GM19468 (cell line): Measurements from ENCODE around the gene LNPEP.
"Not testable (repeated sequence)": the region's sequence is repeated elsewhere in the genome, so short reads cannot be mapped to it uniquely, and the experiment has no call there.

Experiments
- ATAC-seq: cut with Tn5 transposase; IDR thresholded peaks from one replicate; pipeline ENCODE4 v1.9.1; 2021; ENCODE audit warnings: mild to moderate bottlenecking, moderate library complexity, moderate number of reproducible peaks; ENCODE audit not compliant: unreplicated experiment; ENCODE audit errors: extremely low read depth

The LNPEP gene

DNA sequence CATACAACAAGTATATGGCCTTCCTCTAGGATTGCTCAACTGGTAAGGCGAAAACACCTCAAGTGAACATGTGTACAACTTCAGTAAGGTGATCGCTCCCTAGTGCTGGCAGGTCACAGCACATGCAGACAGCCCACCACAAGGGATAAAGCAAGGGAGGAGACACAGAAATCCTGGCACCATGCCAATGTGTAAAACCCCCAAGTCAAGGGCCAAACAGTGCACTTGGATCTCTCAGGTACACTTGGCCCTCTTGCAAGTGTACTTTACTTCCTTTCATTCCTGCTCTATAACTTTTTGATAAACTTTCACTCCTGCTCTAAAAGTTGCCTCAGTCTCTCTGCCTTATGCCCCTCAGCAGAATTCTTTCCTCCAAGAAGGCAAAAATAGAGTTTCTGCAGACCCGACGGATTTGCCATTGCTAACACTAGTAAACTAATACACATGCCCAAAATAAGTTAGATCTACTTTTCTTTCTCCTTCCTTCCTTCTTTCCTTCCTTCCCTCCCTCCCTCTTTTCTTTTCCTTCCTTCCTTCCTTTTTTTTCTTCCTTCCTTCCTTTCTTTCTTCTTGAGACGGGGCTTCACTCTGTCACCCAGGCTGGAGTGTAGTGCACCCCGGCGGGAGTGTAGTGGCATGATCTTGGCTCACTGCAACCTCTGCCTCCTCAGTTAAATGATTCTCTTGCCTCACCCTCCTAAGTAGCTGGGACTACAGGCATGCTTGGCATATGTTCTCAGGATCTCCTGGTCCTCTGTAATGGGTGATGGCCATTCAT, 6.8 kb upstream of the LNPEP start:
- ATAC-seq = no peak

DNA sequence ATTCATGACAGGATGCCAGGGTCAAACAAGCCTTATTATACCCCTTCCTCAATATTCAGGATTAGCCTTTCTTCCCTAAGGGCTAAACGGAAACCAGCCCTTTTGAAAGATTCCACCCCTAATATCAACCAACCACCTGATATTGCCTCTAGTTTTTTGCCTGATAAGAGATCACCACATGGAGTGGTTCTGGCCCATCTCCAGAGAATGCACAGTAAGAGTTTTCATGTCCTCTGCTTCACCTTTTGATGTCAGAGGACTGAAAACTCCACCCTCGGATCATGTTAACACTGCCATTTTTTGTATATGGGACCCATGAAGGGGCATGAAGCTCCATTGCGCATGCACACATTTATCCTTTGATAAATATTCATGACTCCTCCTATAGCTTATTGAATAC, 5.8 kb upstream of the LNPEP start:
- no peak for ATAC-seq

DNA sequence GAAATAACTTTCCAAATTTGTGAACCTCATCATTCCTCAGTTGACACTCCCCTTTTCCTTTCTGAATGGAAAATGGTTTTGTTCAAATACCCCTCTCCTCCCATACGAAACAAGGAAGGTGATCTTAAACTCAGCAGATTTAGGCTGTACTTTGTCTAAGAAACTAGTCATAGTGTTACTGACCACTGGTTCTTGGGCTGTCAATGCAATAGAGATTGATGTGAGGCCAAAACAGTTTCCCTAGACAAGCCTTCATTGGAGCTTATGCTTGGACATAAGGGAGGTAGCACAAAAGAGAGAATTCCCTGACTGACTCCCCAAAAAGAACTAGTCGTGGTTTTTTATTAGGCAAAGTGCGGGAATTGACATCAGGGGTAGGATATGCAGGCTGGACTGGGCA, 5.3 kb upstream of the LNPEP start:
- ATAC-seq = no peak

DNA sequence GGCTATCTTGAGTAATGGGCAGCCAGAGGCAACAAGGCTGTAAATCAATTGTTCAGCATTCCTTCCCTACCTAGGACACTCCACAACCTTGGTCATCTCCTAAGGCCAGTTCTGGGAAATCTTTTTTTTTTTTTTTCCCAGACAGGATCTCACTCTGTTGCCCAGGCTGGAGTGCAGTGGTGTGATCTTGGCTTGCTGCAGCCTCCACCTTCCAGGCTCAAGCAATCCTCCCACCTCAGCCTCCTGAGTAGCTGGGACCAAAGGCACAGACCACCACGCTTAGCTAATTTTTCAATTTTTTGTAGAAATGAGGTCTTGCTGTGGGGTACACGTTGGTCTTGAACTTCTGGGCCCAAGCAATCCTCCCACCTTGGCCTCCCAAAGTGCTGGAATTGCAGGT, 4.8 kb upstream of the LNPEP start:
- not testable (repeated sequence) for ATAC-seq

DNA sequence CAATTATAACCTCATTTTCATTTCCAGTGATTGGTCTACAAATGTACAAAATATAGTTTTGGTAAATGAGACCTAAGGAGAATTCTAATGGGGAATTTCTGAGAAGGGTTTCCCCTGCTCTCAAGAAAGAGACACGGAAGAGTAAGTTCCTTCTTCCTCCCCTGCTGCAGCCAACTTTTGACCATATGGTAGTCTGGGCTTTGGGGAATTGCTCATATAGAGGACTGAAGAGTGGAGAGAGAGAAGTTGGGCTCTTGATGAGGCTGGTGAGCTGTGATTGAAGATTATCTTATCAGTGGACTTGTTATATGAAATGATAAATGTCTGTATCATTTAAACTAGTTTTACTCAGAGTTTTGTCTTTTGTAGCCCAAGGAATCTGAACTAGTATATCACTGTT, 4.3 kb upstream of the LNPEP start:
- no peak for ATAC-seq

DNA sequence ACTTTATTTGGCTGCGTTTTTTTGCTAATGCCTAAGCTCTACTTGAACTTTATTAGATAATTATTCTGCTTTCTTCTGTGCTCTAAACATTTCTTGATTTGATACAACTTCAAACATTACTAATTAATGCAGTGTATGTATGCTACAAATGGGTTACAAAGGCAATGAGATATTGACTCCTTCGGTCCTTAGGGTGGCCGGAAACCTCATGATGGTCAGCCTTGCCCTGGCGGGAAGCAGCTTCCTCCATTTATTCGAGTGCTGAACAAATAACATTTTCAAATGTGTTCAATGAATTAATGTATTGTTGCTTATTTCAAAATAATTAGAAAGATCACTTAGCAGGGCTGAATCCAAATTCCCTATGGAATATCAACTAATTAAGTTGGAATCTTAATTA, 3.9 kb upstream of the LNPEP start:
- ATAC-seq = no peak

DNA sequence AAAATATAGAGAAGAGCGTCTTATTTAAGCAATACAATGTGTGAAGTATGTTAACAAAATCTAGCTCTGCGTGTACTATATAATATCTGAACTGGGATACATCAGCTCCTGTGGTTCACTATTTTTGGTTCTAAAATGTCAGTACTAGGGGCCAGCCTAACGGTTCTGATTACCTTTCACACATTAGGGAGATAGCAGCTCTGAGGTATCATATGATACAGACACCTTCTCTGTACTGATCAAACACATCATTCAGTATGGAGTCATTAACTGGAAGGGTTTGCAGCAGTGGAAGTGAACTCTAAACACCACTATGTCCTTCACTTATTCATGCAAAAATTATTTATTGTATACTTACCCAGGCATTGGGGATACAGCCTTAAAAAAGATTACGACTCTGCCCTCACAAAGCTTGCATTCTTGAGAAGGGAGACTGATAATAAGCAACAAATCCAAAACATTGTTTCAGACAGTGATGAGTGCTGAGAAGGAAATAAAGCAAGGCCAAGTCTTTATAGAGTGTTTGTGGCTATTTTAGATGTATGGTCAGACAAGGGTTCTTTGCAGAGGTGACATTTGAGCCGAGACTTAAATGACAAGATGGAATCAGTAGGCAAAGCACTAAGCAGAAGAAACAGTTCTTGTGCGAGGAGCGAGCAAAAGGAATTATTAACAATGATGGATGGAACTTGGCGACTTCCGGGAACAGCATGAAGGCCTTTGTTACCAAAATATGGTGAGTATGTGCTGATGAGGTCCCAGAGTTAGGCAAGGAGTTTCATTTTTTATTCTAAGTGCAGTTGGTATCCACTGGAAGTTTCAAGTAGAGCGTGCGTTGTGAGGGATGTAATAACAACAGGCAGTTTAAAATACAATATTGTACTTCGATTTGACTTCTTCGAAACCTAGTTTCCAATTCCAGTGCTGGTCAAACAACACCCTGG, 1.8 kb upstream of the LNPEP start:
- no peak for ATAC-seq

DNA sequence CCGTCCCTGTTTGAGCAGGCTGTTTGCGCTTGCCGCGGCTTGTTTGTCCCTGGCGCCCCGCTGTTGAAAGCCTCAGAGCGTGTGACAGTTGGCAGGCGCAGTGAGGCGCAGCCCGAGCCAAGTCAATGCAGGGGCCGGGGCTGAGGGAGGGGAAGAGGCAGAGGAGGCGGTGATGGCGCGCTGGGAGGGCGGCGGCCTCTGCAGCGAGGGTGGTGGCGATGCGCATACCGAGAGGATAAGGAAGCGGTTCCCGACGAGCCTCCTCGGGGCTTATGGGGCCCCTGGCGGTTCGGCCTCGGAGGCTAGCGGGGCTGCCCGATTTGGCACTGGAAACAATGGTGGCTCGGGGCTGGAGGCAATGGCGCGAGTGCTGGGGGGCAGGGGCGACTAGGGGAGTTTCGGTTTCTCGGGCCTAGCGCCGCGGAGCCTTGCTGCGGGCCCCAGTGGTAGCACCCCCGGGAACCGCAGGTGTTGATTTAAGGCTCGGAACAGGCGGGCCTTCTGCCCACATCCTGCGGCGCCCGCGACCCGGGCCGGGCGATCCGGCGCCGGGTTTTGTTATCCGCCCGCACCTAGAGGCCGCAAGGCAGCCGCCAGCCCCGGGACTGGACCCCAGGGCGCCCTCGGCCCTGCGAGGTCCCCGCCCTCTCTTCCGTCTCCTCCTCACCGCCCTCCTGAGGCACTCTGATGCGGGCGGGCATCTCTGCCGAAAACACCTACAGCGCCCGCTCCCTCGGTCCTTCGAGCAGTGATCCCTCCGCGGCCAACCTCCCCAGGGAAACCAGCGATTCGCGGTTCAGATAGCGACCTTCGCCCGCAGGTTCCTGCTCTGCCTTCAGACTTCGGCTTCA, 947 bp upstream of the LNPEP start:
- ATAC-seq = peak; percentile 45

DNA sequence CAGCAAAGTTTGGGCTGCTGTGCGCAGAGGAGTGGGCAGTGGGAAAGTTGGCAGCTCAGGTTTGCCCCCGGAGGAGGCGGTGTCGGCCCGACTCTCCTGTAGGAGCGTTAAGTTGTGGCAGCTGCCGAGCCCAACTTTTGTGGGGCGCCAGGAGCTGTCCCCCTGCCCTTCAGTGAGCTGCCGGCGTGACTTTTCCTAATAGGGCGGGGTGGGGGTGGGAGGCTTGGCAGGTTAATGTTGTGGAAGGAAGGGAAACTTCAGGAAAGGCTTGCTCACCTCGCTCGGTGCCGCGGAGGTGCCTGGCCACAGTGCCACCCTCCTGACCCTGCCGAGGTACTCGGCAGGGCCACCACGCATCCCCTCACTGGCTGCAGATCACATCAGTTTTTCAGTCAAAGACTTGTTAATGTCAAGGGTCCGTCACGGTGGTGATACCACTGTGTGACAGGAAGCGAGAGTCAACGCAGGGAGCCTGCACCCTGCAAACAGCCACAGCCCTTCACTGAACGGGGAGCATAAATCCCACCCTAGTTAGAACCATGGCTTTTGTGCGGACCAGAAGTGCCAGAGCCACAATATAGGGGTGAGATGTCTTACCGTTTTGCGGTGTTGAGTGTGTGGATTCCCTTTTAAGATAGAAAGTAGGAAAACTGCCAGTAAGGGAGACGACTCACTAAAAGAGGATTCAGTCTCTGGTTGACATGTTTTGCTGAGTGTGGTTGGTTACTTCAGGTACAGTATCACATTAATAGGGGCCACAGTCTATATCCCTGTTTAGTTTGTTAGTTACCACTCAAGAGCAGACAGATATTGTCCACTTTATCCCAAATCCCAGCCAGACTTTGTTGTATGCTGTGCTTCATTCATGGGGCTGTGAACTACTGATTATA, 796 bp downstream of the LNPEP start:
- peak; percentile 15 for ATAC-seq

DNA sequence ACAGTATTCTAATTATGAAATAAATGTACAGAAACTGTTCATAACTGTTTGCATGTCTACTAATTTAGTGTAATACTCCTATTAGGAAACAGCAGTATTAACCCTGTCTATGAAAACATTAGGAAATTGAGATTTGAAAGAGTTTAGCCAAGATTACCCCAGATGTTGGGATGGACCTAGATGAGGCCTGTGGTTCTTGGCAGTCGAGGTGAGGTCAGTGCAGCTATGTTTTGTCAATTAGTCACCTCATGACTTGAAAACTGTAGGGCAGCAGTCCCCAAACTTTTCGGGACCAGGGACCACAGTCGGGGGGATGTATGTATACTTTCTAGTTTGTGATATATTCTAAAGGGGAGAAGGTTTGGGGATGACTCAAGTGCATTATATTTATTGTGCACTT, 4.7 kb downstream of the LNPEP start:
- no peak for ATAC-seq

DNA sequence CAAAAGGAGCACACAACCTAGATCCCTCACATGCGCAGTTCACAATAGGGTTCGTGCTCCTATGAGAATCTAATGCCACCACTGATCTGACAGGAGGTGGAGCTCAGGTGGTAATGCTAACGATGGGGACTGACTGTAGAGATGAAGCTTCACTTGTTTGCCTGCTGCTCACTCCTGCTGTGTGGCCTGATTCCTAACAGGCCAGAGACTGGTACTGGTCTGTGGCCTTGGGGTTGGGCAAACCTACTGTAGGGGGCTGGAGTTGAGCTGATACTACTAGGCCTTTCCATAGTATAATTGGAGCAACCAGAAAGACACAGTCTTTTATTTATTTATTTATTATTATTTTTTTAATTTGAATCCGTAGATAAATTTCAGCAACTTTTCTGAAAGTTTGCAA, 5.3 kb downstream of the LNPEP start:
- ATAC-seq = no peak

DNA sequence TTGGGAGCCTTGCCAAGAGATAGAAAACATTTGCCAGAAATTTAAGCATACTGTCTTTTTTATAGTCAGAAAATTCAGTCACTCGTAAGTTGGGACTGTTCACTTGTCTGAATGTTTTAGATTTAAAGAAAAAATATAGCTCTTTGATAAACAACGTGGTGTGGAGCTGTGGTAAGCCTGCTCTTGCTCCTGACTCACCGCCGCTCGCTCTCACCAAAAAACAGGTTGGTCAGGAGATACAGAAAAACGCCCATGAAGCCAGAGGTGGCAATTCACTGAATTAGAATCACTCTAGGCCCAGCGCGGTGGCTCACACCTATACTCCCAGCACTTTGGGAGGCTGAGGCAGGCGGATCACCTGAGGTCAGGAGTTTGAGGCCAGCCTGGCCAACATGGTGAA, 6.2 kb downstream of the LNPEP start:
- ATAC-seq = no peak

DNA sequence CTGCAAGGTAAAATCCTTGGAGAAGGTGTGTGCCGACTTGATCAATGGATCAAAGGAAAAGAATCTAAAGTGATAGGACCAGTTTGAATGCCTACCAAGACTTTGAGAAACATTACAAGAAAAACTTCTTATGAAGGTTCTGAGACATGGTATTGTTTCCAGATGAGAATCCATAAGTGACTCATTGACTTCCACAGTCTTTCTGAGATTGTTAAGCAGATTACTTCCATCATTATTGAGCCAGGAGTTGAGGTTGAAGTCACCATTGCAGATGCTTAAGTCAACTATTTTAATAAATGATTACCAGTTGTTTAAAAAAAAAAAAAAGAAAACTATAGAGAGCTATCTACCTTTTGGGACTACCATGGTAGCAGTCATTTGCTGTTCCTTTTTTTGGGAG, 7.0 kb downstream of the LNPEP start:
- no peak for ATAC-seq

DNA sequence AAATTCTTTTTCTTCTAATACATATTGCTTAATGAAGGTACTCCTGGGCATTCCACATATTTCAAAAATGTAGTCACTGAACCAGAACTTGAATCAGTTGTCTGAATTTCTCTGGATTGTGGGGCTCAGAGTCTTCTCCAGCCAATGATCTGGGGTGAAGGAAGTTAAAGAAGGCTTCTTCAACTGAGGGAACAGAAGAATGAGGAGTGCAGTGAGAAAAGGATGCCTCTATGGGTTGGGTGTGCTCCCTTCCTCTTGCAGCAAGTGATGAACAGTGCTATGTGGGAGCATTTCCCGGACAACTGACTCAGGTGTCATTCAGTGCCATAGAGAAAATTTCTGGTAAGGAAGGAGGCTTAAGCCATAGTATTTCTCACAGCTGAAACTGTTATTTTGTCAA, 7.9 kb downstream of the LNPEP start:
- no peak for ATAC-seq

DNA sequence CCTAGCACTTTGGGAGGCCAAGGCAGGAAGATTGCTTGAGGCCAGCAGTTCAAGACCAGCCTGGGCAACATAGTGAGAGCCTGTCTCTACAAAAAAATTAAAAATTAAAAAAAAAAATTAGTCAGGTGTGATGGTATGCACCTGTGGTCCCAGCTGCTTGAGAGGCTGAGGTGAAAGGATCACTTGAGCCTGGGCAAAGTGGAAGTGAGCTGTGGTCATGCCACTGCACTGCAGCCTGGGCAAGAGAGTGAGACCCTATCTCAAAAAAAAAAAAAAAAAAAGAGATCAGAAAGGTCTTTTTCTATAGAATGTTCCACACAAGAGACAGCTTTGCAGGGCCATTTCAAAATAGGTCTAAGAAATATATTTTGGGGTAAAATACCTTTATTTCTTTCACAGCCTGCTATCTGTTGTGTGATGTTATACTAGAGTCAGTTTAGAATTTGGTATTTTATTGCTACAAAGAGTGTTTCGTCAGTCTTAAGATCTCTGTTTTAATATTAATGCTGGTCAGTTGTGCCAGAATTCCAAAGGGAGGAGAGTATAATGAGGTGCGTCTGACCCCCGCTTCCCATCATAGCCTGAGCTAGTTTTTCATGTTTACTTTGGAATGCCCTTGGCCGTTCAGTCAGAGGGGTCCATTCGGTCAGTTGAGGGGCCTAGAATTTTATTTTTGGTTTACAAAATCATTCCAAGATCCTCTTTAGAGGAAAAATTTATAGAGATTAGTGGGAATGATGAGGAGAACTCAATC, 9.4 kb downstream of the LNPEP start:
- ATAC-seq = no peak

DNA sequence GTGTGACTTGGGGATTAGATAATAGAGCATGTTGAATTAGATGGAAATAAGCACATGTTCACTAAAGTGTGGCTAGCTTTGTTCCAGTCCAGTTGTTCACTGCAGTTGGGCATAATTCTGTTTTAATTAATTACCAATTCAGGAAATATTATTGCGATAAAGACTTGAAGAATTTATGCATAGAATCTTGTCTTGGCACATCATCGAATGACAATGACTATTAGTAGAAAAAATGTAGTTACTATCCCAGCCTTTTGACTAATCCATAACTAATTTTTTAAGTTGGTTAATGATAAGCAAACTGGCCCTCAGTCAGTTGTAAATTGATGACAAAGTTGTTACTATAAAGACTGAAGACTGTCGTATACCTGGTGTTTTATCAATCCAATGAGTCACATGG, 10.5 kb downstream of the LNPEP start:
- no peak for ATAC-seq

DNA sequence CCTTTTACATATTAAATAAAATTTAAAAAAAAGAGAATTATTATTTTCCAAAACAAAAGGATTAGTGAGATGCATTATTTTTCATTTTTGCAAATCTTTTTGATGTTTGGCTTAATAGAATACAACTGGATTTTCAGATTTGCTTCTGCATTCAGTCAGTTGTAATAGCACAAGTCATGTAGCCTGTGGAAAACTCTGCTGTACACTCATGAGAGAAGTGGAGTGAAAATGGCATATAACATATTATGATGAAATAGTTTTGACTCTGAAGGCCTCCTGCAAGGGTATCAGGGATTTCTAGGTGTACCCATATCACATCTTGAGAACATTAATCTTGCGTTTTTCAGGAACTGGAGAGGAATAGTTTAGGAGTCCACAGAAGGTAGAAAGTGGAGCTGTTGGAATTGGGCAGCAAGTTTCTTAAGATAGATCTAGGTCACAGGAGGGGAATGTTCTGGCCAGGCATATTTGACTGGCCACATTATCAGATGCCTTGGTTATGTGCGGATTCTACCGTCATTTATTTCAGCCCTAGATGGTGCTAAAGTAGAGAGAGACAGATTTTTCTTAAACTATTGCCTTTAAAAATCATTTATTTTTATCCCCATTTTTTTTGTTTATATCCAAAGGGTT, 16.4 kb downstream of the LNPEP start:
- ATAC-seq = no peak

DNA sequence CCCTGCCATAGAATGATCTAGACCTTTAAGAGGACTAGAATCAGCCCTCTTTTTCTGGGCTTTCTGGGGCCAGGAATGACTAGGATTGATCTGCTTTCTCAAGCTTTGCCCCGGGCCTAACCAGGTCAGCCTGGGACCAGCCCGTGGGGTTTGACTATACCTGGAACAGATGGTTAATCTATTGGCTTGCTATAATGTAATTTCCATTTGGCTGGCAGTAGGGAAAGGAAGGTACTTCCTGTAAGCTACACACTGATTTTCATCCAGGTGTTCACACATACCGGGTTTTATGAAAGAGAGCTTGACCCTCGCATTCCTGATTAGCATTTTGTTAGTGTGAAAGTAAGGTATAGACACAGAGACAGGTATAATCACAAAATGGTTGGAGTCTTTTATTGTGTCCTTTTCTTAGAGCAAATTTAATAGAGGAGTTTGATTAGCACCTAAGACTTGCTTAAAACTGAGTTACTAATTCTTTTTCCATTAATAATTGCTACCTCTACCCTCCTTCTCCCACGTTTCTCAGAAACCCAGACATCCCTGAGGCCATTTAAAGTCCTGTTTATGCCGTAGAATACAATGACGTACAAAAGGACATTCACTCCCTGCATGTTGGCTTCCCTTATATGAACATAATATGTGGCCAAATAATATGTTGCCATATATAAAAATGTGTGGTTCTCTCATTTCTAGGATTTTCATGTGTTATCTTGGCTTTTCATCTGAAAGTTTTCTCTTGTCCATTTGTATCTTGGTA, 17.3 kb downstream of the LNPEP start:
- ATAC-seq = no peak
